Esophagus muscularis mucosa (tissue), 4 donors: ENCODE results near the gene ADCY5. TPM values are rescaled to one million over a fixed set of nuclear protein-coding genes. Genes with fewer than 3 reads are reported as not detected.
A peak's percentile ranks its signal among the peaks of the same experiment; 100 is the strongest.

ENCODE experiments used
- DNase-seq: peaks from one replicate; pipeline ENCODE4 v3.0.0-alpha.2; 2017; ENCODE audit errors: extremely low spot score
- H3K27ac ChIP-seq, 4 donors: fragments of 200-600 bp; sonication (generic); replicated peaks in 1 of 4; 1 replicate in 3 of 4; 2 replicates in 1 of 4; pipeline ENCODE4 v1.5.1; 2016 to 2019; ENCODE audit warnings: mild to moderate bottlenecking in 1 of 4
- H3K27me3 ChIP-seq, 4 donors: fragments of 200-600 bp; sonication (generic); one replicate each; pipeline versions ENCODE4 v1.5.1 to v1.6.0; 2016 to 2019
- H3K36me3 ChIP-seq, 4 donors: fragments of 200-600 bp; sonication (generic); one replicate each; pipeline ENCODE4 v1.5.1; 2016 to 2019
- H3K4me1 ChIP-seq, 4 donors: fragments of 200-600 bp; sonication (generic); one replicate each; pipeline ENCODE4 v1.5.1; 2016 to 2019
- H3K4me3 ChIP-seq, 4 donors: fragments of 200-600 bp; sonication (generic); 1 replicate in 2 of 4; 2 replicates in 2 of 4; pipeline ENCODE4 v1.5.1; 2016 to 2019; ENCODE audit warnings: mild to moderate bottlenecking in 4 of 4, moderate library complexity in 1 of 4
- H3K9me3 ChIP-seq, 4 donors: fragments of 200-600 bp; sonication (generic); 1 replicate in 3 of 4; 2 replicates in 1 of 4; pipeline ENCODE4 v1.5.1; 2016 to 2019
- CTCF ChIP-seq, 3 experiments: fragments of 200-600 bp in 2 of 3; fragments of 450-650 bp in 1 of 3; sonication (generic) in 2 of 3; IDR thresholded peaks; one replicate each; pipeline ENCODE4 v1.5.1; 2017 to 2019; ENCODE audit warnings: antibody characterized with exemption in 3 of 3, mild to moderate bottlenecking in 2 of 3, moderate library complexity in 1 of 3
- EP300 ChIP-seq: sonication (generic); formaldehyde crosslinking; IDR thresholded peaks from one replicate; pipeline ENCODE4 v1.6.1; 2017; ENCODE audit warnings: antibody characterized with exemption
- POLR2A ChIP-seq: fragments of 450-650 bp; IDR thresholded peaks from one replicate; pipeline ENCODE4 v1.6.1; 2017; ENCODE audit warnings: antibody characterized with exemption, moderate library complexity, mild to moderate bottlenecking, low read depth
- POLR2AphosphoS5 ChIP-seq, 2 donors: sonication (generic); formaldehyde crosslinking; IDR thresholded peaks; one replicate each; pipeline ENCODE4 v1.6.1; 2017; ENCODE audit warnings: antibody characterized with exemption in 2 of 2
- WGBS: methylation state at CpG from one replicate; pipeline ENCODE4 v1.1.5; 2018; 5-methylcytosine and 5-hydroxymethylcytosine counted together
- intact Hi-C: fragments of 100-400 bp; cut with DNase I; formaldehyde crosslinking; loops from one replicate; pipeline ENCODE4 v1.15.1; 2023
- total RNA-seq, 4 donors: library from RNA; depleted of rRNA; stranded (reverse); fragments of >200 nt; gene quantifications; one replicate each; pipeline versions ENCODE4 v1.1.0 to v1.2.1, GENCODE V29; 2016

Gene ADCY5
- total RNA-seq, 4 donors from 2014 or later: 133 to 228 (median 189) TPM

- Histone ChIP-seq H3K27me3 (no peaks in the 10 kb centered on the region), H3K27ac (peak overlapping the region; percentile 85 to 97 (median 94)), H3K9me3 (no peaks in the 10 kb centered on the region), H3K4me3 (no peak overlapping the region), H3K4me1 (peaks cover 87 to 100% (median 98%) of the 10 kb centered on the region in 4 donors), H3K36me3 (peaks cover 0 to 3% (median 0%) of the 10 kb centered on the region in 4 donors)
- WGBS: 39% methylated on average over 2 of the region's 2 CpGs
- TF ChIP-seq EP300 (no peak), CTCF (IDR thresholded peaks at IDR 0.05) (no peak), POLR2AphosphoS5 (IDR thresholded peaks at IDR 0.05) (no peak), POLR2A (no peak)
- intact Hi-C loops: loop anchor here (10.0 kb wide), 1 partner anchor 68 kb away; the partner anchor contains the start of gene ADCY5
- no peak for DNase-seq
Measured at GRCh38 chr3:123377243-123377740, 71.6 kb downstream of the ADCY5 start.

GRCh38 chr3:123376451-123377242 is 72.2 kb downstream of the ADCY5 start:
- Histone ChIP-seq H3K27ac (peak overlapping the region; percentile 85 to 97 (median 94)), H3K36me3 (peaks cover 0 to 3% (median 0%) of the 10 kb centered on the region in 4 donors), H3K27me3 (no peaks in the 10 kb centered on the region), H3K9me3 (no peaks in the 10 kb centered on the region), H3K4me1 (peaks cover 87 to 100% (median 99%) of the 10 kb centered on the region in 4 donors), H3K4me3 (no peak overlapping the region)
- 41% methylated on average over 11 of the region's 11 CpGs for WGBS
- intact Hi-C loops: loop anchor here (10.0 kb wide), 1 partner anchor 68 kb away; the partner anchor contains the start of gene ADCY5
- DNase-seq: no peak
- no peak for TF ChIP-seq EP300
- no peak for TF ChIP-seq POLR2AphosphoS5 (IDR thresholded peaks at IDR 0.05)
- TF ChIP-seq POLR2A: no peak

- WGBS: 49% methylated on average over 11 of the region's 13 CpGs
- Histone ChIP-seq H3K27me3 (no peaks in the 10 kb centered on the region), H3K4me1 (peaks cover 82 to 100% (median 99%) of the 10 kb centered on the region in 4 donors), H3K27ac (peak overlapping the region; percentile 85 to 97 (median 94)), H3K9me3 (no peaks in the 10 kb centered on the region), H3K4me3 (no peak overlapping the region), H3K36me3 (peaks cover 0 to 3% (median 0%) of the 10 kb centered on the region in 4 donors)
- intact Hi-C loops: loop anchor here (10.0 kb wide), 1 partner anchor 70 kb away; the partner anchor contains the start of gene ADCY5
- DNase-seq: no peak
- TF ChIP-seq EP300 (peak; percentile 61), CTCF (IDR thresholded peaks at IDR 0.05) (peak in 2 of 3 experiments; percentile 17 to 29), POLR2A (no peak), POLR2AphosphoS5 (IDR thresholded peaks at IDR 0.05) (peak; percentile 77 to 93)
Measured at GRCh38 chr3:123375014-123375940, 73.6 kb downstream of the ADCY5 start.

- no peak for DNase-seq
- Histone ChIP-seq H3K27me3 (no peaks in the 10 kb centered on the region), H3K27ac (peak overlapping the region; percentile 85 to 97 (median 94)), H3K36me3 (peaks cover 0 to 3% (median 0%) of the 10 kb centered on the region in 4 donors), H3K4me1 (peaks cover 78 to 100% (median 98%) of the 10 kb centered on the region in 4 donors), H3K9me3 (no peaks in the 10 kb centered on the region), H3K4me3 (no peak overlapping the region)
- TF ChIP-seq POLR2AphosphoS5 (IDR thresholded peaks at IDR 0.05) (no peak), EP300 (no peak), POLR2A (no peak), CTCF (IDR thresholded peaks at IDR 0.05) (no peak)
- intact Hi-C loops: loop anchor here (10.0 kb wide), 1 partner anchor 71 kb away; the partner anchor contains the start of gene ADCY5
- WGBS: 57% methylated on average over 2 of the region's 2 CpGs
Measured at GRCh38 chr3:123374016-123374415, 74.9 kb downstream of the ADCY5 start.
